NCI-H2029 (cell line): ENCODE data around the gene SPTSSA.
A peak's percentile ranks its signal among the peaks of the same experiment; 100 is the strongest.
"Not testable (repeated sequence)": the region's sequence is repeated elsewhere in the genome, so short reads cannot be mapped to it uniquely, and the experiment has no call there.

ENCODE experiments used
- DNase-seq: peaks from one replicate; lab custom pipeline; 2025; lab: John Stamatoyannopoulos, UW

SPTSSA gene

GRCh38 chr14:34470319-34470718 is 8.3 kb upstream of the SPTSSA start:
- DNase-seq, result no peak

- DNase-seq, result no peak
Observed at GRCh38 chr14:34466691-34467090, 4.7 kb upstream of the SPTSSA start.

GRCh38 chr14:34465069-34465859 is 3.2 kb upstream of the SPTSSA start:
- DNase-seq, result peak; percentile 95

GRCh38 chr14:34463598-34463961 is 1.5 kb upstream of the SPTSSA start:
- no peak for DNase-seq

- DNase-seq, result peak; percentile 87
Observed at GRCh38 chr14:34461334-34462131, 507 bp downstream of the SPTSSA start.

GRCh38 chr14:34460841-34461240 is 1.2 kb downstream of the SPTSSA start:
- peak; percentile 26 for DNase-seq

- DNase-seq, result no peak
Observed at GRCh38 chr14:34460295-34460694, 1.7 kb downstream of the SPTSSA start.

GRCh38 chr14:34457186-34457585 is 4.9 kb downstream of the SPTSSA start:
- no peak for DNase-seq

GRCh38 chr14:34453226-34453625 is 8.8 kb downstream of the SPTSSA start:
- peak; percentile 54 for DNase-seq

- peak; percentile 50 for DNase-seq
Observed at GRCh38 chr14:34452258-34452822, 9.7 kb downstream of the SPTSSA start.

- peak; percentile 82 for DNase-seq
Observed at GRCh38 chr14:34450958-34451357, 11.1 kb downstream of the SPTSSA start.

GRCh38 chr14:34450542-34450915 is 11.5 kb downstream of the SPTSSA start:
- peak; percentile 100 for DNase-seq

GRCh38 chr14:34449819-34450541 is 12.1 kb downstream of the SPTSSA start:
- peak; percentile 85 for DNase-seq

GRCh38 chr14:34439090-34439489 is 22.9 kb downstream of the SPTSSA start:
- no peak for DNase-seq

GRCh38 chr14:34438438-34438837 is 23.6 kb downstream of the SPTSSA start:
- no peak for DNase-seq

GRCh38 chr14:34437729-34438080 is 24.3 kb downstream of the SPTSSA start:
- DNase-seq, result no peak

- no peak for DNase-seq
Observed at GRCh38 chr14:34436960-34437728, 24.9 kb downstream of the SPTSSA start.

GRCh38 chr14:34436118-34436905 is 25.7 kb downstream of the SPTSSA start:
- DNase-seq, result no peak

GRCh38 chr14:34433957-34434356 is 28.1 kb downstream of the SPTSSA start:
- no peak for DNase-seq

- DNase-seq, result not testable (repeated sequence)
Observed at GRCh38 chr14:34428102-34428466, 34.0 kb downstream of the SPTSSA start.
